Subcutaneous adipose tissue (tissue), 4 donors: ENCODE measurements around the gene KCNC2. TPM values are rescaled to one million over a fixed set of nuclear protein-coding genes. Genes with fewer than 3 reads are reported as not detected.

Source experiments
- CTCF ChIP-seq: fragments of 450-650 bp; IDR thresholded peaks from one replicate; pipeline ENCODE4 v1.5.1; 2016; ENCODE audit warnings: low read depth, mild to moderate bottlenecking, control low read depth, antibody characterized with exemption, moderate library complexity
- total RNA-seq, 4 donors: library from RNA; depleted of rRNA; stranded (reverse); fragments of >200 nt; gene quantifications; one replicate each; pipeline ENCODE4 v1.1.0, GENCODE V29; 2016

The KCNC2 gene
- total RNA-seq, 4 donors from 2014 or later, result not detected

GRCh38 chr12:75011120-75011519 is 198.5 kb downstream of the KCNC2 start:
- TF ChIP-seq CTCF, result no peak

- TF ChIP-seq CTCF, result no peak
These were observed 202.5 kb downstream of the KCNC2 start for GRCh38 chr12:75007133-75007532.

GRCh38 chr12:75000120-75000519 is 209.5 kb downstream of the KCNC2 start:
- TF ChIP-seq CTCF, result no peak

GRCh38 chr12:74999474-74999873 is 210.2 kb downstream of the KCNC2 start:
- no peak for TF ChIP-seq CTCF

Other genes with a start within 250 kb of the KCNC2 start
- gene CAPS2, start 120.5 kb upstream of the KCNC2 start, total RNA-seq, result 10 to 100 TPM in 3 of 4 donors, 1 to 10 TPM in 1; 8.6 to 22.2 (median 14.9) TPM
- not detected for gene GLIPR1L1, start 124.8 kb upstream of the KCNC2 start, total RNA-seq
- gene GLIPR1L2, start 181.2 kb upstream of the KCNC2 start, total RNA-seq, result 1 to 10 TPM in 3 of 4 donors, under 1 TPM in 1; 0.66 to 2.5 (median 1.6) TPM